ENCODE results near the gene ASCC3.

Gene ASCC3

GRCh38 chr6:100633096-100633777, 247.9 kb downstream of the ASCC3 start:
- H3K27ac ChIP-seq: no peak overlapping the region

GRCh38 chr6:100630536-100630935, 250.6 kb downstream of the ASCC3 start:
- TF ChIP-seq ZFX (IDR thresholded peaks at IDR 0.05; ENCODE audit: borderline replicate concordance): no peak
- no peak for TF ChIP-seq CTCF (IDR thresholded peaks at IDR 0.05)
- no peak overlapping the region for H3K27ac ChIP-seq

More at GRCh38 chr6:100633096-100633777, 247.9 kb downstream of the ASCC3 start:
- TF ChIP-seq ZFX (IDR thresholded peaks at IDR 0.05; ENCODE audit: borderline replicate concordance): no peak

GRCh38 chr6:100627911-100628758, 253.0 kb downstream of the ASCC3 start:
- TF ChIP-seq CTCF (IDR thresholded peaks at IDR 0.05) (no peak), ZFX (IDR thresholded peaks at IDR 0.05; ENCODE audit: borderline replicate concordance) (no peak)
- no peak overlapping the region for H3K27ac ChIP-seq

DNA sequence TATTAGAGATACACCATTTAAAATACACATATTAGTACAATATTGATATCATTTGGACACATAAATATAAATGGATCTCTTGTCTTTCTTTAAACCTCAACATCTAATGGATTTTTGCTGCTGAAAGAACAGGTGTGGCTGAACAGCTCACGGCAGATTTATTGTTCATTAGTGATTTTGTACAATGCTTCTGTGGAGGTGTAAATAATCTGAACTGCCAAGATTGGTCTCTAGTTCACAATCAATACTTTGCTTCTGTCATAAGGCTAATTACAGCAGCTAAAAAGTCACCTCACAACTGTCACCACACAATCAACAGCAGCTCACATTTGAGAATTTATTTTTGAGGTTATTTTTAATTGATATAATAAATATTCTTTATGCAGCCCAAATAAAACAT, 254.4 kb downstream of the ASCC3 start:
- no peak overlapping the region for H3K27ac ChIP-seq
- TF ChIP-seq CTCF (IDR thresholded peaks at IDR 0.05) (no peak), ZFX (IDR thresholded peaks at IDR 0.05; ENCODE audit: borderline replicate concordance) (no peak)

- TF ChIP-seq CTCF (IDR thresholded peaks at IDR 0.05): no peak
- TF ChIP-seq ZFX (IDR thresholded peaks at IDR 0.05; ENCODE audit: borderline replicate concordance): no peak
- no peak overlapping the region for H3K27ac ChIP-seq
Measured at GRCh38 chr6:100622907-100623692, 258.0 kb downstream of the ASCC3 start.

- no peak overlapping the region for H3K27ac ChIP-seq
- TF ChIP-seq ZFX (IDR thresholded peaks at IDR 0.05; ENCODE audit: borderline replicate concordance): no peak
- no peak for TF ChIP-seq CTCF (IDR thresholded peaks at IDR 0.05)
Measured at GRCh38 chr6:100620085-100620840, 260.9 kb downstream of the ASCC3 start.

DNA sequence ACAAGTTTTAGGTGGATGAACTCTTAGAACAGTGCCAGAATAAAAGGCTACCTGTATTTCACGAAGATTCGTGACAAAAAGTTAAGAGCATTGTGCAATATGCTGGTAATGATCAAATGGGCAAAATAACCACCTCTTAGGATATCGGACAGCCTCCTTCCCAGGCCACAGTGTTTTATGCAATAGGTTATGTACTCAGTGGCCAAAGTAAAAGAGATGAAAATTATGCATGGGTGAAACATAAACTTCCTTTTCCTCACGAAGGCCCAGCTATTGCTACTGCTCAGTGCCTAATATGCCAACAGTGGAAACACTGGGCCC, 262.8 kb downstream of the ASCC3 start:
- no peak overlapping the region for H3K27ac ChIP-seq
- TF ChIP-seq CTCF (IDR thresholded peaks at IDR 0.05): no peak
- no peak for TF ChIP-seq ZFX (IDR thresholded peaks at IDR 0.05; ENCODE audit: borderline replicate concordance)

All from 22Rv1 (cell line).